Measurements from ENCODE around the gene HNRNPA2B1.

- no peak for TF ChIP-seq POLR2A (IDR thresholded peaks at IDR 0.05)
- TF ChIP-seq CTCF (IDR thresholded peaks at IDR 0.05) = no peak
Observed at GRCh38 chr7:26182283-26182682, 18.3 kb downstream of the HNRNPA2B1 start.

All from esophagus squamous epithelium (tissue), 4 donors.